ENCODE results near the gene PHF23. TPM values are rescaled to one million over a fixed set of nuclear protein-coding genes. Genes with fewer than 3 reads are reported as not detected.

Gene PHF23
- 59.0 and 72.8 TPM in 2 replicates for polyA plus RNA-seq (2011; rRNA removed)
- 31.7 and 70.2 TPM in 2 replicates for polyA minus RNA-seq (2011; rRNA and poly(A)+ RNA removed)

DNA sequence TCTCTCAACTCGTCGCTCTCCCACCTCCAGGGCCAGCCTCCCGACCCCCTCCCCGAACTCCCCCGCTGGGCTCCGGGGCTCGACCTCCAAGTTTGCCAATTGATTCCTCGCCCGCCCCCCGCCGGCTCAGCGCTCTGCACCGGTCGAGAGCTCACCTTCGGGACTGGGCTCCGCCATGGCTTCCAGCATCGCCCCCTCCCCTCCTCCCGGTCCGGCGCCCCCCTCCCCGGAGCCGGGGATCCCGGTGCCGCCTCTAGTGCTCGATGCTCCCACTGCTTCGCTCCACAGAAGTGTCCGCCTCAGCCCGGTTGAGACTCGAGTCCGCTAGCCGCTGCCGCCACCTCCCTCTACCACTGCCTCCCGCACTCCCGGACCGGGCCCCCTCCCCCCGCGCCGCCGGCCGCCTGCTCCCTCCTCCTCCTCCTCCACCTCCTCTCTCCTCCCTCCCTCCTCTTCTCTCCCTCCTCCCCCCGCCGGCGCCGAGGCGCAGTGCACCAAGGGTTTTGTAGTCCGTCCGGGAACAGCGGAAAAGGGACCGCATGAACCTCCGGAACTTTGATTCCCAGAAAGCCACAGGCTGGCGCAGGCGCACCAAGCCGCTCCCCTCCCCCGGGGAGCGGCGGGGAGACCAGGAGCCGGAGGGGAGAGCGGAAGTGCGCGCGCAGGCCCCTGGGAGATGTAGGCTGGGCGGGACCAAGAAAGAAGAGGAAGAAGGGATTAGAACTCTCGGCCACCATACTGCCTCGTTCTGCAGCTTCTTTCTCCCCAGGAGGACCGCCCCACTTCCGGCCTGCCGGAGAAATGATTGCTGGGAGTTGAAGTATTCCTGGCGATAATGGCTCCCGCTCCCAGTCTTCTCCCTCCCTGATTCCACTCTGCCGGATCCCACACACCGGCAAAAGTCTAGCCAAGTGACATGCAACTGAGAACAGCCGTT lies at the start of gene PHF23:
TSS of gene PHF23 (minus strand) at position 367 of the 937 bp plus-strand sequence. CDS start at position 189, 178 bp downstream.
- DNase-seq (ENCODE audit: low read depth), result peak; percentile 98
- H3K27me3 ChIP-seq (ENCODE audit: control insufficient read depth, insufficient read depth, low read length), result no peaks in the 10 kb centered on the region
- CTCF ChIA-PET, result interaction anchor here (1.2 to 3.6 kb wide), 2 partner anchors 57 to 321 kb away, joined by 3 to 19 read pairs; no protein-coding TSS in a partner anchor
- POLR2A ChIA-PET, result interaction anchor here (0.7 to 1.1 kb wide), 4 partner anchors 17 to 196 kb away, joined by 3 read pairs; no protein-coding TSS in a partner anchor
- H3K36me3 ChIP-seq (ENCODE audit: control insufficient read depth, insufficient read depth, low read length), result peaks cover 16% of the 10 kb centered on the region
- peak within 1 kb of the TSS; percentile 97 for H3K4me3 ChIP-seq (ENCODE audit: low read depth, low read length)
- TF ChIP-seq, protein P1, sequence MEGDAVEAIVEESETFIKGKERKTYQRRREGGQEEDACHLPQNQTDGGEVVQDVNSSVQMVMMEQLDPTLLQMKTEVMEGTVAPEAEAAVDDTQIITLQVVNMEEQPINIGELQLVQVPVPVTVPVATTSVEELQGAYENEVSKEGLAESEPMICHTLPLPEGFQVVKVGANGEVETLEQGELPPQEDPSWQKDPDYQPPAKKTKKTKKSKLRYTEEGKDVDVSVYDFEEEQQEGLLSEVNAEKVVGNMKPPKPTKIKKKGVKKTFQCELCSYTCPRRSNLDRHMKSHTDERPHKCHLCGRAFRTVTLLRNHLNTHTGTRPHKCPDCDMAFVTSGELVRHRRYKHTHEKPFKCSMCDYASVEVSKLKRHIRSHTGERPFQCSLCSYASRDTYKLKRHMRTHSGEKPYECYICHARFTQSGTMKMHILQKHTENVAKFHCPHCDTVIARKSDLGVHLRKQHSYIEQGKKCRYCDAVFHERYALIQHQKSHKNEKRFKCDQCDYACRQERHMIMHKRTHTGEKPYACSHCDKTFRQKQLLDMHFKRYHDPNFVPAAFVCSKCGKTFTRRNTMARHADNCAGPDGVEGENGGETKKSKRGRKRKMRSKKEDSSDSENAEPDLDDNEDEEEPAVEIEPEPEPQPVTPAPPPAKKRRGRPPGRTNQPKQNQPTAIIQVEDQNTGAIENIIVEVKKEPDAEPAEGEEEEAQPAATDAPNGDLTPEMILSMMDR (IDR thresholded peaks at IDR 0.05; ENCODE audit: insufficient read depth, low read depth, low read length), result no peak

DNA sequence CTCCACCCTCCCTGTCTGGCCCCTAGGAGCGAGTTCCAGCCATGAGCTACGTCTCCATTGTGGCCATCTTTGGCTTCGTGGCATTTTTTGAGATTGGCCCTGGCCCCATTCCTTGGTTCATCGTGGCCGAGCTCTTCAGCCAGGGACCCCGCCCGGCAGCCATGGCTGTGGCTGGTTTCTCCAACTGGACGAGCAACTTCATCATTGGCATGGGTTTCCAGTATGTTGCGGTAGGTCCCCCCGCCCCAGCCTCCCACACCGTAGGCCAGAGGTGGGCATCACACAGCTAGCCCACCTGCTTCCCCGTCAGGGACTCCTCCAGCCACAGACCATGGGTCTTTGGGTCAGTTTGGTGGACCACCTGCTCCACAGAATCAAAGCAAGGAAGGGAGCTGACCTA lies 46.4 kb upstream of the PHF23 start:
- no peak for DNase-seq (ENCODE audit: low read depth)
- Histone ChIP-seq H3K4me3 (ENCODE audit: low read depth, low read length) (no peak overlapping the region), H3K27me3 (ENCODE audit: control insufficient read depth, insufficient read depth, low read length) (peaks cover 12% of the 10 kb centered on the region), H3K36me3 (ENCODE audit: control insufficient read depth, insufficient read depth, low read length) (no peaks in the 10 kb centered on the region)
- CTCF ChIA-PET, result interaction anchor here (0.8 to 3.2 kb wide), 3 partner anchors 11 to 149 kb away, joined by 3 to 34 read pairs (median 3); no protein-coding TSS in a partner anchor
- POLR2A ChIA-PET, result no interaction called here
- TF ChIP-seq, protein P1 (IDR thresholded peaks at IDR 0.05; ENCODE audit: insufficient read depth, low read depth, low read length), result no peak

DNA sequence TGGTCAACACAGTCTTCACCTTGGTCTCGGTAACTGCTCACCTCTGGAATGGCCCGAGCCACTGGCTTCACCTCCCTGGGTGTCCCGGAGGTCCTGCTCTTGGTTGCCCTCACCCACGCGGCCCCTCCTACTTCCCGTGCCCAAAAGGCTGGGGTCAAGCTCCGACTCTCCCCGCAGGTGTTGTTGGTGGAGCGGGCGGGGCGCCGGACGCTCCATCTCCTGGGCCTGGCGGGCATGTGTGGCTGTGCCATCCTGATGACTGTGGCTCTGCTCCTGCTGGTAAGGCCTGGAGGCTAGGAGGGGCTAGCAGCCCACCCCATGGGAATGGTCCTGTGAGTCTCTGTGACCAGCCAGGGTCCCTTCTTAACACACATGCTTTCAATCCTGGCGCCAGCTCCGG lies 45.7 kb upstream of the PHF23 start:
- CTCF ChIA-PET, result interaction anchor here (1.2 to 3.2 kb wide), 2 partner anchors 12 to 108 kb away, joined by 3 to 34 read pairs; no protein-coding TSS in a partner anchor
- Histone ChIP-seq H3K36me3 (ENCODE audit: control insufficient read depth, insufficient read depth, low read length) (no peaks in the 10 kb centered on the region), H3K4me3 (ENCODE audit: low read depth, low read length) (no peak overlapping the region), H3K27me3 (ENCODE audit: control insufficient read depth, insufficient read depth, low read length) (peaks cover 12% of the 10 kb centered on the region)
- no peak for DNase-seq (ENCODE audit: low read depth)
- POLR2A ChIA-PET, result no interaction called here
- TF ChIP-seq, protein P1 (IDR thresholded peaks at IDR 0.05; ENCODE audit: insufficient read depth, low read depth, low read length), result no peak

DNA sequence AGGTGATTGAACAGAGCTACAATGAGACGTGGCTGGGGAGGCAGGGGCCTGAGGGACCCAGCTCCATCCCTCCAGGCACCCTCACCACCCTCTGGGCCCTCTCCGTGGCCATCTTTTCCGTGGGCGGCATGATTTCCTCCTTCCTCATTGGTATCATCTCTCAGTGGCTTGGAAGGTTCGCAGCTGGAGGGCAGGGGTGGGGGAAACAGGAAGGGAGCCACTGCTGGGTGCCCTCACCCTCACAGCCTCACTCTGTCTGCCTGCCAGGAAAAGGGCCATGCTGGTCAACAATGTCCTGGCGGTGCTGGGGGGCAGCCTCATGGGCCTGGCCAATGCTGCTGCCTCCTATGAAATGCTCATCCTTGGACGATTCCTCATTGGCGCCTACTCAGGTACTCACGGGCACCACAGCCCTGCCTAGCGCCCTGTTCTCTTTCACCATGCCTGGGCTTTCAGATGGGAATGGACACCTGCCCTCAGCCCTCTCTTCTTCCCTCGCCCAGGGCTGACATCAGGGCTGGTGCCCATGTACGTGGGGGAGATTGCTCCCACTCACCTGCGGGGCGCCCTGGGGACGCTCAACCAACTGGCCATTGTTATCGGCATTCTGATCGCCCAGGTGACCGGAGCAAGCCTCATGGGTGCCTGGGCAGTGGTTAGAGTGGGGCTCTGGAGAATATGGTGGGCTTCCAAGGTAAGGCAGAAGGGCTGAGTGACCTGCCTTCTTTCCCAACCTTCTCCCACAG lies 44.4 kb upstream of the PHF23 start:
- POLR2A ChIA-PET, result no interaction called here
- DNase-seq (ENCODE audit: low read depth), result no peak
- TF ChIP-seq, protein P1 (IDR thresholded peaks at IDR 0.05; ENCODE audit: insufficient read depth, low read depth, low read length), result no peak
- no peaks in the 10 kb centered on the region for H3K36me3 ChIP-seq (ENCODE audit: control insufficient read depth, insufficient read depth, low read length)
- peaks cover 12% of the 10 kb centered on the region for H3K27me3 ChIP-seq (ENCODE audit: control insufficient read depth, insufficient read depth, low read length)
- CTCF ChIA-PET, result interaction anchor here (1.8 to 6.9 kb wide), 2 partner anchors 13 to 238 kb away, joined by 3 to 51 read pairs; no protein-coding TSS in a partner anchor
- H3K4me3 ChIP-seq (ENCODE audit: low read depth, low read length), result no peak overlapping the region

All from BJ (cell line).